AG09309 (cell line): ENCODE measurements around the gene CAST.

Source experiments
- DNase-seq: peaks from one replicate; pipeline ENCODE4 v3.0.0-alpha.2; 2010; ENCODE audit warnings: low read depth
- H3K4me3 ChIP-seq: 2 replicates; pipeline ENCODE4 v1.5.1; 2011; ENCODE audit warnings: mild to moderate bottlenecking, low read depth, low read length, moderate library complexity; ENCODE audit not compliant: control insufficient read depth
- TF ChIP-seq, protein P1 (sequence below): IDR thresholded peaks from 2 replicates; pipeline ENCODE4 v1.5.1; 2011; ENCODE audit warnings: mild to moderate bottlenecking, low read depth, low read length, inconsistent platforms; ENCODE audit not compliant: insufficient read depth, control insufficient read depth; ENCODE audit errors: missing control alignments

Gene CAST

DNA sequence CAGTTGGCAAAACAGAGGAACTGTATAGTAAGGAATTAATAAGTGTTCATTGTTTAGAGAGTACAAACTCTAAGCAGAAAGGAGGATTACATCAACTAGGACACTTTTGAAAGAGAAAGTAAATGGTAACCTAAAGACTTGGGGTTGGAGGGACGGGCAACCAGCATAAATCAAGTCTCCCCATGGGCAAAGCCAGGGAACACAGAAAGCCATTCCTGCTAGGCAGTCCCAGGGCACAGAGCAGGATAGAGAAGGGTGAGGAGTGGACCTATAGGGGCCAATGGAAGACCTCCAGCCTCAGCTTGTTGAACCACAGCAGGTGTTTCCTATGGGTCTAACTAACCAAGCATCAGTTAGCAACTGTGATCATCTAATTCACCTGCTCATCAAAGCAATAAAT lies 154.8 kb downstream of the CAST start:
- TF ChIP-seq, protein P1, sequence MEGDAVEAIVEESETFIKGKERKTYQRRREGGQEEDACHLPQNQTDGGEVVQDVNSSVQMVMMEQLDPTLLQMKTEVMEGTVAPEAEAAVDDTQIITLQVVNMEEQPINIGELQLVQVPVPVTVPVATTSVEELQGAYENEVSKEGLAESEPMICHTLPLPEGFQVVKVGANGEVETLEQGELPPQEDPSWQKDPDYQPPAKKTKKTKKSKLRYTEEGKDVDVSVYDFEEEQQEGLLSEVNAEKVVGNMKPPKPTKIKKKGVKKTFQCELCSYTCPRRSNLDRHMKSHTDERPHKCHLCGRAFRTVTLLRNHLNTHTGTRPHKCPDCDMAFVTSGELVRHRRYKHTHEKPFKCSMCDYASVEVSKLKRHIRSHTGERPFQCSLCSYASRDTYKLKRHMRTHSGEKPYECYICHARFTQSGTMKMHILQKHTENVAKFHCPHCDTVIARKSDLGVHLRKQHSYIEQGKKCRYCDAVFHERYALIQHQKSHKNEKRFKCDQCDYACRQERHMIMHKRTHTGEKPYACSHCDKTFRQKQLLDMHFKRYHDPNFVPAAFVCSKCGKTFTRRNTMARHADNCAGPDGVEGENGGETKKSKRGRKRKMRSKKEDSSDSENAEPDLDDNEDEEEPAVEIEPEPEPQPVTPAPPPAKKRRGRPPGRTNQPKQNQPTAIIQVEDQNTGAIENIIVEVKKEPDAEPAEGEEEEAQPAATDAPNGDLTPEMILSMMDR: no peak
- H3K4me3 ChIP-seq: no peak overlapping the region
- no peak for DNase-seq

- H3K4me3 ChIP-seq: no peak overlapping the region
- no peak for DNase-seq
- TF ChIP-seq, protein P1: no peak
Measured at GRCh38 chr5:96817506-96817905, 155.3 kb downstream of the CAST start.

DNA sequence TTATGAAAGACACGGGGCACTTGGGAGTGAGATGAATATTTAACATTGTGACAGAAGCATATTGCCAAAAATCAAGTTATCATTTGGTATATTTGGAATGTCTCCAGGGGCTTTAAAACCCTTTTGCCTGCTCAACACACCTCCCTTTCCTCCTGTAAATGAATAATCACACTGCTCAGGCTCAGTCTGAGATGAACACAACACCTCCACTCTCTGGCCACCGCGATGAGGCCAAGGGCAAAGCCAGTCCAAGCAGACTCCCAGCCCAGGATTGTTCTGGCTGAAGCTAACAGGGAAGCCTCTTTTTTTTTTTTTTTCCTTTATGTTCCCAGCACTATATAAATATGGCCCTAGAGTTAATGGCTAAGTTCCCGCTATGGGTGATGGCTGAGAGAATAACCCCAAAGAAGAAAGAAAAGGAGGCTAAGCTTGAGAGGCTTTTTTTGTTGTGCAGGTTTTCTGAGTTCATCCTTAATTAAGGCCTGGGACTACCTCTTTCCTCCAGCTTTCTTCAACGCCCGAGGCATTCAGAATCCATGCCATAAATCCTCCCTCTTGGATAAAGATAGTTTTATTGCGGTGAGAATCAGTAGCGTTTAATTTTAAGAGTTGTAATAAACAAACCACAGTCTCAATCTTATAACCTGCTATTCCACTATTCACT lies 156.1 kb downstream of the CAST start:
- H3K4me3 ChIP-seq: no peak overlapping the region
- DNase-seq: no peak
- TF ChIP-seq, protein P1: no peak

GRCh38 chr5:96819806-96820205 lies 157.6 kb downstream of the CAST start:
- no peak for DNase-seq
- TF ChIP-seq, protein P1: no peak
- no peak overlapping the region for H3K4me3 ChIP-seq

DNA sequence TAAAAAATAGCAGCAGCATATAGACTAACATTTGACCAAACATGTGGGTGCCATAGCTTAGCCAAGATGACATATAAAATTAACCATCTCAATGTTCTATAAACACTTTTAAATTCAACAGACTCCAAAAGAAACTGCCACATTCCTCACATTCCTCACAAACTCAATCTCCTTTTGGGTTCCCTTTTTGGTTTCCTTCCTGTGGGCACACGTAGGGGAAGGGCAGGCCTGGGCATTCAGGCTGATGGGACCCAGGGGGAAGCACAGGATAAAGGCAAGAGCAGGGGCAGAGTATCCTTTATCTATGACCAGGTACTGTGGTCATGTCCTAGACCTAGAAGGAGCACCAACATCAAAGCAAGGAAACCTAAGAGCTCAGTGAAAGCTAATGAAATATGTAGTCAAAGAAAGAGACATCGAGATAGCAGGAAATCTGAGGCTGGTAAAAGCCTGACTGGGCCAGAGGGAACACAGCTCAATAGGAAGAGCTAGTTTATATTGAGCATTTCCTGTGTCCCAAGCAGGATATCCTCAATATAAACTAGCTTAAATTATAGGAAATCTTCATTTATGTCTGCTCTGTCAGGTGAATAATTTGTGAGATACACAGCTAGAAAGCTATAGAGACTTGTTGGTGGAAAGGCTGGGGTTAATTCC lies 159.2 kb downstream of the CAST start:
- no peak for DNase-seq
- no peak overlapping the region for H3K4me3 ChIP-seq
- TF ChIP-seq, protein P1: no peak

DNA sequence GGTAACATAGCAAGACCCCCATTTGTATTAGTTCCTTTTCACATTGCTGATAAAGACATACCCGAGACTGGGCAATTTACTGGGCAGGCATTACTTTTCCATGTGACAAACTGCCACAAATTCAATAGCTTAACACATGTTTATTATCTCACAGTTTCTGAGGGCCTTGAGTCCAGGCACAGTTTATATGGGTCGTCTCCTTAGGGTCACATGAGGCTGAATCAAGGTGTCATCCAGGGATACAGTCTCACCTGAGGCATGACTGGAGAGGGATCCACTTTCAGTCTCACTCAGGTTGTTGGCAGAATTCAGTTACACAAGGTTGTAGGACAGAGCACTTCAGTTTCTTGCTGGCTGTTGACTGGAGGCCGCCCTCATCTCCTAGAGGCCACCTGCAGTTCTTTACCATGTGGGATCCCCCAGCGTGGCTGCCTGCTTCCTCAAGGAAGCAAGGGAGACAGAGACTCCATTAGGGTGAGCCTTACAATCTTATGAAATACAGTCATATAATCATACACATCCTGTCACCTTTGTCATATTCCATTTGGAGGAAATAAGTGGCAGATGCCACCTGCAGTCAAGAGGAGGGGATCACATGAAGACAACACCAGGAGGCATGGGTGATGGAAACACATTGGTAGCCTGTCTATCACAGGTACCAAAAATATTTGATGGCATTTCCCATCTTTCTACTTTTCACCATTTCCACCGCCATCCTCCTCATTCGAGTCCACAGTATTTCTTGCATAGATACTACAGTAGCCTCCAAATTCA lies 160.7 kb downstream of the CAST start:
- TF ChIP-seq, protein P1: no peak
- no peak overlapping the region for H3K4me3 ChIP-seq
- DNase-seq: no peak
